Measurements from ENCODE around the gene CENPX. TPM values are rescaled to one million over a fixed set of nuclear protein-coding genes. Genes with fewer than 3 reads are reported as not detected.

CENPX gene
- total and polyA plus RNA-seq, 2 of the 13 experiments (the other 11 are each of a cell fraction or from before 2014, with no cell fraction given), result 92.7 to 170 TPM

- TF ChIP-seq, protein P1, sequence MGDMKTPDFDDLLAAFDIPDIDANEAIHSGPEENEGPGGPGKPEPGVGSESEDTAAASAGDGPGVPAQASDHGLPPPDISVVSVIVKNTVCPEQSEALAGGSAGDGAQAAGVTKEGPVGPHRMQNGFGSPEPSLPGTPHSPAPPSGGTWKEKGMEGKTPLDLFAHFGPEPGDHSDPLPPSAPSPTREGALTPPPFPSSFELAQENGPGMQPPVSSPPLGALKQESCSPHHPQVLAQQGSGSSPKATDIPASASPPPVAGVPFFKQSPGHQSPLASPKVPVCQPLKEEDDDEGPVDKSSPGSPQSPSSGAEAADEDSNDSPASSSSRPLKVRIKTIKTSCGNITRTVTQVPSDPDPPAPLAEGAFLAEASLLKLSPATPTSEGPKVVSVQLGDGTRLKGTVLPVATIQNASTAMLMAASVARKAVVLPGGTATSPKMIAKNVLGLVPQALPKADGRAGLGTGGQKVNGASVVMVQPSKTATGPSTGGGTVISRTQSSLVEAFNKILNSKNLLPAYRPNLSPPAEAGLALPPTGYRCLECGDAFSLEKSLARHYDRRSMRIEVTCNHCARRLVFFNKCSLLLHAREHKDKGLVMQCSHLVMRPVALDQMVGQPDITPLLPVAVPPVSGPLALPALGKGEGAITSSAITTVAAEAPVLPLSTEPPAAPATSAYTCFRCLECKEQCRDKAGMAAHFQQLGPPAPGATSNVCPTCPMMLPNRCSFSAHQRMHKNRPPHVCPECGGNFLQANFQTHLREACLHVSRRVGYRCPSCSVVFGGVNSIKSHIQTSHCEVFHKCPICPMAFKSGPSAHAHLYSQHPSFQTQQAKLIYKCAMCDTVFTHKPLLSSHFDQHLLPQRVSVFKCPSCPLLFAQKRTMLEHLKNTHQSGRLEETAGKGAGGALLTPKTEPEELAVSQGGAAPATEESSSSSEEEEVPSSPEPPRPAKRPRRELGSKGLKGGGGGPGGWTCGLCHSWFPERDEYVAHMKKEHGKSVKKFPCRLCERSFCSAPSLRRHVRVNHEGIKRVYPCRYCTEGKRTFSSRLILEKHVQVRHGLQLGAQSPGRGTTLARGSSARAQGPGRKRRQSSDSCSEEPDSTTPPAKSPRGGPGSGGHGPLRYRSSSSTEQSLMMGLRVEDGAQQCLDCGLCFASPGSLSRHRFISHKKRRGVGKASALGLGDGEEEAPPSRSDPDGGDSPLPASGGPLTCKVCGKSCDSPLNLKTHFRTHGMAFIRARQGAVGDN (CRISPR knock-in tag; IDR thresholded peaks at IDR 0.05), result peak; percentile 41
- peak; percentile 15; the same call in 1 of the 2 replicates for TF ChIP-seq GABPB1 (CRISPR knock-in tag; IDR thresholded peaks at IDR 0.05)
- no peak for TF ChIP-seq GFI1 (CRISPR knock-in tag; IDR thresholded peaks at IDR 0.05; ENCODE audit: borderline replicate concordance)
- TF ChIP-seq ZNF510 (CRISPR knock-in tag; IDR thresholded peaks at IDR 0.05; ENCODE audit: low read depth), result no peak
- no peak for TF ChIP-seq ZFYVE20 (CRISPR knock-in tag; IDR thresholded peaks at IDR 0.05; ENCODE audit: borderline replicate concordance, low read depth)
- TF ChIP-seq ZNF296 (CRISPR knock-in tag; conservative IDR thresholded peaks at IDR 0.05), result no peak
- TF ChIP-seq, protein P2, sequence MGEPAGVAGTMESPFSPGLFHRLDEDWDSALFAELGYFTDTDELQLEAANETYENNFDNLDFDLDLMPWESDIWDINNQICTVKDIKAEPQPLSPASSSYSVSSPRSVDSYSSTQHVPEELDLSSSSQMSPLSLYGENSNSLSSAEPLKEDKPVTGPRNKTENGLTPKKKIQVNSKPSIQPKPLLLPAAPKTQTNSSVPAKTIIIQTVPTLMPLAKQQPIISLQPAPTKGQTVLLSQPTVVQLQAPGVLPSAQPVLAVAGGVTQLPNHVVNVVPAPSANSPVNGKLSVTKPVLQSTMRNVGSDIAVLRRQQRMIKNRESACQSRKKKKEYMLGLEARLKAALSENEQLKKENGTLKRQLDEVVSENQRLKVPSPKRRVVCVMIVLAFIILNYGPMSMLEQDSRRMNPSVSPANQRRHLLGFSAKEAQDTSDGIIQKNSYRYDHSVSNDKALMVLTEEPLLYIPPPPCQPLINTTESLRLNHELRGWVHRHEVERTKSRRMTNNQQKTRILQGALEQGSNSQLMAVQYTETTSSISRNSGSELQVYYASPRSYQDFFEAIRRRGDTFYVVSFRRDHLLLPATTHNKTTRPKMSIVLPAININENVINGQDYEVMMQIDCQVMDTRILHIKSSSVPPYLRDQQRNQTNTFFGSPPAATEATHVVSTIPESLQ (CRISPR knock-in tag; conservative IDR thresholded peaks at IDR 0.05), result no peak
- no peak for TF ChIP-seq DR1 (CRISPR knock-in tag; IDR thresholded peaks at IDR 0.05)
- TF ChIP-seq SNAPC5 (CRISPR knock-in tag; IDR thresholded peaks at IDR 0.05; ENCODE audit: borderline replicate concordance), result no peak
- TF ChIP-seq ZNF281 (CRISPR knock-in tag; IDR thresholded peaks at IDR 0.05; ENCODE audit: borderline replicate concordance), result peak; percentile 51; the same call in 1 of the 2 replicates
- TF ChIP-seq ETV5 (CRISPR knock-in tag; IDR thresholded peaks at IDR 0.05; ENCODE audit: borderline replicate concordance), result peak; percentile 25; the same call in 1 of the 2 replicates
- TF ChIP-seq, protein P3, sequence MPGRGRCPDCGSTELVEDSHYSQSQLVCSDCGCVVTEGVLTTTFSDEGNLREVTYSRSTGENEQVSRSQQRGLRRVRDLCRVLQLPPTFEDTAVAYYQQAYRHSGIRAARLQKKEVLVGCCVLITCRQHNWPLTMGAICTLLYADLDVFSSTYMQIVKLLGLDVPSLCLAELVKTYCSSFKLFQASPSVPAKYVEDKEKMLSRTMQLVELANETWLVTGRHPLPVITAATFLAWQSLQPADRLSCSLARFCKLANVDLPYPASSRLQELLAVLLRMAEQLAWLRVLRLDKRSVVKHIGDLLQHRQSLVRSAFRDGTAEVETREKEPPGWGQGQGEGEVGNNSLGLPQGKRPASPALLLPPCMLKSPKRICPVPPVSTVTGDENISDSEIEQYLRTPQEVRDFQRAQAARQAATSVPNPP (CRISPR knock-in tag; IDR thresholded peaks at IDR 0.05), result no peak
- TF ChIP-seq RFXAP (CRISPR knock-in tag; IDR thresholded peaks at IDR 0.05; ENCODE audit: borderline replicate concordance), result no peak
- TF ChIP-seq, protein P4, sequence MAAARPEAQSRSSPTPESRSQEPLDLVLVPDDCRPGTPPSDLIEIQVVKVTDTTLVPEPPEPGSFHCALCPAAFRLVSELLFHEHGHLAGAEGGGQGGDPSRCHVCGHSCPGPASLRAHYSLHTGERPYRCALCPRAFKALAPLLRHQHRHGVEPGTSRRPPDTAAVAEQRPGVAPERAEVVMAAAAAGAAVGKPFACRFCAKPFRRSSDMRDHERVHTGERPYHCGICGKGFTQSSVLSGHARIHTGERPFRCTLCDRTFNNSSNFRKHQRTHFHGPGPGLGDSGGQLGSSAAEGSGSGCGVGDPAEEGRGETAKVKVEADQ (CRISPR knock-in tag; IDR thresholded peaks at IDR 0.05; ENCODE audit: borderline replicate concordance), result no peak
- TF ChIP-seq, protein P5, sequence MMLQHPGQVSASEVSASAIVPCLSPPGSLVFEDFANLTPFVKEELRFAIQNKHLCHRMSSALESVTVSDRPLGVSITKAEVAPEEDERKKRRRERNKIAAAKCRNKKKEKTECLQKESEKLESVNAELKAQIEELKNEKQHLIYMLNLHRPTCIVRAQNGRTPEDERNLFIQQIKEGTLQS (CRISPR knock-in tag; IDR thresholded peaks at IDR 0.05), result no peak
- TF ChIP-seq PITX1 (CRISPR knock-in tag; IDR thresholded peaks at IDR 0.05), result no peak
These were observed 20.8 kb upstream of the CENPX start (continued) for GRCh38 chr17:82043507-82043906.

Data from HepG2 (cell line).